ENCODE data around the gene MMP24OS. TPM values are rescaled to one million over a fixed set of nuclear protein-coding genes. Genes with fewer than 3 reads are reported as not detected.

The MMP24OS gene
- total and polyA plus RNA-seq, 2 donors (not counting 1 experiment from before 2014, with no cell fraction given): 36.3 to 57.0 TPM

DNA sequence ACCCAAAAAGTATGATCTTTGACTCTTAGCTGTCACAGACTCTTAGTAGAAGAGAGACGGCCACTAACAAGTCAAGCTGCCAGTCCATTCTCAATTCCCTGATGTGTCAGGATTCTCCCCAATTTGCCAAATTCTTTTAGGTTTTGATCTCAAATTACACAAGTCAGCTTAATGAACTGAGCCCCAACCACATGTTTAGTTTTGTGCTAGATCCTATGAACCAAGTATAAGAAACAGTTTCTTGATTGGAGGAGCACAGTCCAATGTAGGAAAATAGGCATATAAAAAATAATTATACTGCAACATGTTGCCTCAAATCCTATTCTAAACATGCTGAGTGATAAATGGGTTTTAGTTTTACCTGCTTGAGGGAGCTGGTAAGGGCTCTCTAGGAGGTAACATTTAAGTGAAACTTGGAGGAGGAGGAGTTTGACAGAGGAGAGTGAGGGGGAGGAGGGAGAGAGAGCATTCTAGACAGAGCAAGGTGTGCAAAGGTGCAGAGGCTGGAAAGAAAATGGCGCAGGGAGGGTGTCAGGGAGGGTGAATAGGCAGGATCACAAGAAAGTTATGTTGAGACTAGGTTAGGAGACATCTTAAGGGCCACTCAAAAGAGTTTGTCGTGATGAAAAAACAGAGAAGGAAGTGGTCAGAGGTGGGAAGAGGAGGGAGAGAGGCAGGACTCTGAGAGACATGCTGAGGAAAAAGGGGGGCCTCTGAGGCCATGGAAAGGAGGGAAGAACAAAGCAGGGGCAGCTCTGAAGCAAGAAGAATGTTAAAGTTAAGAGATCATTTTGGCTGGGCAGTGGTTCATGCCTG, 37.1 kb upstream of the MMP24OS start:
- Mint-ChIP-seq H3K9me3 (ENCODE audit: insufficient read depth) (no peaks in the 10 kb centered on the region), H3K27ac (no peak overlapping the region), H3K4me1 (no peaks in the 10 kb centered on the region), H3K4me3 (no peak overlapping the region), H3K27me3 (no peaks in the 10 kb centered on the region)
- ChIA-PET CTCF (no interaction called here), POLR2A (no interaction called here)
- Histone ChIP-seq H3K9ac (ENCODE audit: low read length) (no peak overlapping the region), H3K4me1 (ENCODE audit: control insufficient read depth in 2 of 2, insufficient read depth in 2 of 2, low read length in 2 of 2) (no peaks in the 10 kb centered on the region), H4K20me1 (ENCODE audit: control insufficient read depth, insufficient read depth, low read length, poor library complexity, severe bottlenecking) (no peaks in the 10 kb centered on the region), H2AFZ (ENCODE audit: insufficient read depth, low read depth, low read length, poor library complexity, severe bottlenecking) (no peak overlapping the region), H3K36me3 (replicated peaks in 1 of 2; ENCODE audit: control extremely low read depth in 1 of 2, control insufficient read depth in 1 of 2, extremely low read depth in 1 of 2, insufficient read depth in 2 of 2, low read length in 1 of 2) (peaks cover 0 to 9% of the 10 kb centered on the region in 2 experiments), H3K79me2 (ENCODE audit: control insufficient read depth, insufficient read depth, low read length) (no peaks in the 10 kb centered on the region), H3K4me3 (ENCODE audit: control extremely low read depth in 1 of 5, extremely low read depth in 1 of 5, insufficient read depth in 1 of 5, low read depth in 2 of 5, low read length in 4 of 5) (no peak overlapping the region), H3K27ac (ENCODE audit: low read length in 2 of 2) (no peak overlapping the region), H3K27me3 (replicated peaks in 1 of 4; ENCODE audit: control extremely low read depth in 1 of 4, control insufficient read depth in 3 of 4, insufficient read depth in 4 of 4, low read length in 3 of 4) (no peaks in the 10 kb centered on the region), H3K9me3 (ENCODE audit: control extremely low read depth in 1 of 3, control insufficient read depth in 2 of 3, insufficient read depth in 1 of 3, low read length in 2 of 3) (no peaks in the 10 kb centered on the region), H3K4me2 (replicated peaks; ENCODE audit: low read depth, low read length, poor library complexity, severe bottlenecking) (no peak overlapping the region)
- no peak for ATAC-seq (ENCODE audit: low read depth)
- no peak for TF ChIP-seq EZH2 (IDR thresholded peaks at IDR 0.05; ENCODE audit: borderline replicate concordance, insufficient read depth, low read depth, low read length, poor library complexity, severe bottlenecking)
- TF ChIP-seq, protein P1, sequence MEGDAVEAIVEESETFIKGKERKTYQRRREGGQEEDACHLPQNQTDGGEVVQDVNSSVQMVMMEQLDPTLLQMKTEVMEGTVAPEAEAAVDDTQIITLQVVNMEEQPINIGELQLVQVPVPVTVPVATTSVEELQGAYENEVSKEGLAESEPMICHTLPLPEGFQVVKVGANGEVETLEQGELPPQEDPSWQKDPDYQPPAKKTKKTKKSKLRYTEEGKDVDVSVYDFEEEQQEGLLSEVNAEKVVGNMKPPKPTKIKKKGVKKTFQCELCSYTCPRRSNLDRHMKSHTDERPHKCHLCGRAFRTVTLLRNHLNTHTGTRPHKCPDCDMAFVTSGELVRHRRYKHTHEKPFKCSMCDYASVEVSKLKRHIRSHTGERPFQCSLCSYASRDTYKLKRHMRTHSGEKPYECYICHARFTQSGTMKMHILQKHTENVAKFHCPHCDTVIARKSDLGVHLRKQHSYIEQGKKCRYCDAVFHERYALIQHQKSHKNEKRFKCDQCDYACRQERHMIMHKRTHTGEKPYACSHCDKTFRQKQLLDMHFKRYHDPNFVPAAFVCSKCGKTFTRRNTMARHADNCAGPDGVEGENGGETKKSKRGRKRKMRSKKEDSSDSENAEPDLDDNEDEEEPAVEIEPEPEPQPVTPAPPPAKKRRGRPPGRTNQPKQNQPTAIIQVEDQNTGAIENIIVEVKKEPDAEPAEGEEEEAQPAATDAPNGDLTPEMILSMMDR (IDR thresholded peaks at IDR 0.05): no peak
- intact Hi-C loops (cut with micrococcal nuclease): no loop called here
- DNase-seq: no peak
- WGBS (ENCODE audit: insufficient coverage): 48% methylated on average over 2 of the region's 3 CpGs

DNA sequence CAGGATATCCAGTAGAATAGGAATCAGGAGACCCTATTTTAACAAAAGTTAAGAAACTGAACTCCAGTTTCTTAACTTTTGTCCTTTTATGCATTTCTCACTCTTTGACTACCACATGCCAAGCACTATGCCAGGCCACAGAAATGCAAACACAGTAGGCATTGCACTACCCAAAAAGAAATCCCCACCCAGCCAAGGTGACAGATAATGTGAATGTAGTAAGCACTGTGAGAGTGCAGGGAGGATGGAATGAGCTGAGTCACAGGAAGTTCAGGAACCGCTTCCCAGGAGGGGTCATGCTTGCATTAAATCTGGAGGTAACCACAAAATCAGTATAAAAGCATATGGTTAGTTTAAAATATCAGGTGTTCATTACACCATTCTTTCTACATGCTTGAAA, 34.4 kb upstream of the MMP24OS start:
- Histone ChIP-seq H4K20me1 (ENCODE audit: control insufficient read depth, insufficient read depth, low read length, poor library complexity, severe bottlenecking) (no peaks in the 10 kb centered on the region), H3K9me3 (ENCODE audit: control extremely low read depth in 1 of 3, control insufficient read depth in 2 of 3, insufficient read depth in 1 of 3, low read length in 2 of 3) (no peaks in the 10 kb centered on the region), H2AFZ (ENCODE audit: insufficient read depth, low read depth, low read length, poor library complexity, severe bottlenecking) (no peak overlapping the region), H3K9ac (ENCODE audit: low read length) (no peak overlapping the region), H3K27me3 (replicated peaks in 1 of 4; ENCODE audit: control extremely low read depth in 1 of 4, control insufficient read depth in 3 of 4, insufficient read depth in 4 of 4, low read length in 3 of 4) (no peaks in the 10 kb centered on the region), H3K27ac (ENCODE audit: low read length in 2 of 2) (no peak overlapping the region), H3K36me3 (replicated peaks in 1 of 2; ENCODE audit: control extremely low read depth in 1 of 2, control insufficient read depth in 1 of 2, extremely low read depth in 1 of 2, insufficient read depth in 2 of 2, low read length in 1 of 2) (peaks cover 0 to 3% of the 10 kb centered on the region in 2 experiments), H3K4me1 (ENCODE audit: control insufficient read depth in 2 of 2, insufficient read depth in 2 of 2, low read length in 2 of 2) (no peaks in the 10 kb centered on the region), H3K79me2 (ENCODE audit: control insufficient read depth, insufficient read depth, low read length) (no peaks in the 10 kb centered on the region), H3K4me3 (ENCODE audit: control extremely low read depth in 1 of 5, extremely low read depth in 1 of 5, insufficient read depth in 1 of 5, low read depth in 2 of 5, low read length in 4 of 5) (no peak overlapping the region), H3K4me2 (replicated peaks; ENCODE audit: low read depth, low read length, poor library complexity, severe bottlenecking) (no peak overlapping the region)
- no peak for ATAC-seq (ENCODE audit: low read depth)
- H3K4me1 Mint-ChIP-seq: no peaks in the 10 kb centered on the region
- TF ChIP-seq, protein P1 (IDR thresholded peaks at IDR 0.05): no peak
- TF ChIP-seq EZH2 (IDR thresholded peaks at IDR 0.05; ENCODE audit: borderline replicate concordance, insufficient read depth, low read depth, low read length, poor library complexity, severe bottlenecking): no peak
- WGBS (ENCODE audit: insufficient coverage): no CpG with 5 or more reads among the region's 1 CpG
- DNase-seq: no peak
- no peaks in the 10 kb centered on the region for H3K27me3 Mint-ChIP-seq
- no peaks in the 10 kb centered on the region for H3K9me3 Mint-ChIP-seq (ENCODE audit: insufficient read depth)
- POLR2A ChIA-PET: no interaction called here
- H3K4me3 Mint-ChIP-seq: no peak overlapping the region
- H3K27ac Mint-ChIP-seq: no peak overlapping the region
- intact Hi-C loops (cut with micrococcal nuclease): no loop called here
- CTCF ChIA-PET: interaction anchor here (1.3 kb wide), 1 partner anchor 10 kb away, joined by 4 read pairs; no protein-coding TSS in a partner anchor

Data from B cell (primary cell).